A673 (cell line): ENCODE data around the gene TNFRSF4.
A peak's percentile ranks its signal among the peaks of the same experiment; 100 is the strongest.

Experiments used
- EZH2 ChIP-seq: fragments of 200-600 bp; sonication (generic); IDR thresholded peaks from 2 replicates; pipeline ENCODE4 v1.6.1; 2017; ENCODE audit warnings: borderline replicate concordance, low read depth, mild to moderate bottlenecking, mixed read lengths, antibody characterized with exemption, low read length; ENCODE audit not compliant: poor library complexity, severe bottlenecking
- TF ChIP-seq, protein P1 (sequence below): fragments of 300-800, 200-600 bp; sonication (generic); conservative IDR thresholded peaks from 2 replicates; pipeline ENCODE4 v1.5.1; 2017; ENCODE audit warnings: low read depth, mild to moderate bottlenecking, antibody characterized with exemption, low read length, moderate library complexity, mixed read lengths

DNA sequence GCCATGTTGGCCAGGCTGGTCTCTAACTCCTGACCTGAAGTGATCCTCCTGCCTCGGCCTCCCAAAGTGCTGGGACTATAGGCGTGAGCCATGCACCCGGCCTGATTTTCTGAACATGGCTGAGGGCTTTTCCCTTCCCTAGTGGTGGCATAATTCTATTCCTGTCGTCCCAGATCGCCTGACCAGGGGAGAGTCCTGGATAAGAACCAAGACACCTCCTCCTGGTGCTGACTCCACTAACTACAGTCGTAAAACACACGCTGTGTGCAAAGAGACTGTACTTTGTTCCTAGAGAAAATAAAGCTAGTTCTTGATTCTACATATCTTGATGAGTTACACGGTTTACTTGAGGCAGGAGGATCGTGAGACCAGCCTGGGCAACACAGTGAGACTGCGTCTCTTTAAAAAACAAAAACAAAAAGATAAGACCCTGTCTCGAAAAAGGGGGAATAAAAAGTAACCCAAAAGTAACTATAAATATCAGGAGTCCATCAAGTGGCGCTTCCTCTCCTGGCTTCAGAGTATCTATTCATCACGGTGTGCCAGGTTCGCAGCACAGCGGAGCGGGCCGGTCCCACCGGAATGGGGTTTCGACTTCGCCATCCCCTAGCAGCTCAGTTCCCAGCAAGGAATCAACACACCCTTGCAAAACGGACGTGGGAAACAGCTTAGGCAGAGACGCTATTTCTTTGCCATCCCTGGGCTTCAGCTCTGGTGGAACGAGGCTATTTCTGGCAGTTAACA is 16.9 kb upstream of the TNFRSF4 start:
- TF ChIP-seq, protein P1, sequence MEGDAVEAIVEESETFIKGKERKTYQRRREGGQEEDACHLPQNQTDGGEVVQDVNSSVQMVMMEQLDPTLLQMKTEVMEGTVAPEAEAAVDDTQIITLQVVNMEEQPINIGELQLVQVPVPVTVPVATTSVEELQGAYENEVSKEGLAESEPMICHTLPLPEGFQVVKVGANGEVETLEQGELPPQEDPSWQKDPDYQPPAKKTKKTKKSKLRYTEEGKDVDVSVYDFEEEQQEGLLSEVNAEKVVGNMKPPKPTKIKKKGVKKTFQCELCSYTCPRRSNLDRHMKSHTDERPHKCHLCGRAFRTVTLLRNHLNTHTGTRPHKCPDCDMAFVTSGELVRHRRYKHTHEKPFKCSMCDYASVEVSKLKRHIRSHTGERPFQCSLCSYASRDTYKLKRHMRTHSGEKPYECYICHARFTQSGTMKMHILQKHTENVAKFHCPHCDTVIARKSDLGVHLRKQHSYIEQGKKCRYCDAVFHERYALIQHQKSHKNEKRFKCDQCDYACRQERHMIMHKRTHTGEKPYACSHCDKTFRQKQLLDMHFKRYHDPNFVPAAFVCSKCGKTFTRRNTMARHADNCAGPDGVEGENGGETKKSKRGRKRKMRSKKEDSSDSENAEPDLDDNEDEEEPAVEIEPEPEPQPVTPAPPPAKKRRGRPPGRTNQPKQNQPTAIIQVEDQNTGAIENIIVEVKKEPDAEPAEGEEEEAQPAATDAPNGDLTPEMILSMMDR: 0 out of 2 replicates have a peak, but pooled peaks have one; percentile 14
- TF ChIP-seq EZH2: no peak
